NT2/D1 (cell line): ENCODE data around the gene PALB2.
A peak's percentile ranks its signal among the peaks of the same experiment; 100 is the strongest.

Experiments used
- DNase-seq: peaks from one replicate; pipeline ENCODE4 v3.0.0-alpha.2; 2011; ENCODE audit warnings: low read depth, low spot score
- H3K27me3 ChIP-seq: 2 replicates; pipeline ENCODE4 v1.6.0; 2011; ENCODE audit warnings: mild to moderate bottlenecking; ENCODE audit not compliant: insufficient read length, insufficient read depth
- H3K36me3 ChIP-seq: 2 replicates; pipeline ENCODE4 v1.6.1; 2011; ENCODE audit warnings: mild to moderate bottlenecking, low read length, mixed read lengths; ENCODE audit not compliant: insufficient read depth, insufficient read length
- H3K4me1 ChIP-seq: 2 replicates; pipeline ENCODE4 v1.5.1; 2011; ENCODE audit not compliant: insufficient read depth, insufficient read length
- H3K4me3 ChIP-seq: 2 replicates; pipeline ENCODE4 v1.5.1; 2011; ENCODE audit warnings: low read depth; ENCODE audit not compliant: insufficient read length
- H3K9ac ChIP-seq: 2 replicates; pipeline ENCODE4 v1.6.0; 2011; ENCODE audit warnings: low read depth; ENCODE audit not compliant: insufficient read length
- H3K9me3 ChIP-seq: 2 replicates; pipeline ENCODE4 v1.5.1; 2011; ENCODE audit warnings: mild to moderate bottlenecking, low read length; ENCODE audit not compliant: insufficient read depth
- SUZ12 ChIP-seq: IDR thresholded peaks from 2 replicates; pipeline ENCODE4 v1.6.1; 2011; ENCODE audit not compliant: insufficient read length, insufficient read depth; ENCODE audit errors: extremely low read depth
- YY1 ChIP-seq: IDR thresholded peaks from 2 replicates; pipeline ENCODE4 v1.6.1; 2011; ENCODE audit not compliant: insufficient read length, insufficient read depth
- ZNF274 ChIP-seq: IDR thresholded peaks from 2 replicates; pipeline ENCODE4 v1.6.1; 2011; ENCODE audit warnings: mild to moderate bottlenecking, low read depth, low read length

PALB2 gene

DNA sequence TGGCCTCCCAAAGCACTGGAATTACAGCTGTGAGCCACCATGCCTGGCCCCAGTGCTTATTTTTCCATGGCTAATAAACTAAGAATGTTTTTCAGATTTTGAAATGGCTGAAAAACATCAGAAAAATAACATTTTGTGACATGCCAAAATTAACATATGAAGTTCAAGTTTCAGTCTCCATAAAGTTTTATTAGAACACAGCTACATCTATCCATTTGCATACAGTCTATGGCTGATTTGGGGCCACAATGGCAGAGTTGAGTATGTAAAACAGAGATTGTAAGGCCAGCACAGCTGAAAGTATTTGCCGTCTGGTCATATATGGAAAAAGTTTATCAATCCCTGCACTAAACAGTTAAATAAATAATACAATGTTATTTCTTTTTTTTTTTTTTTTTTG, 31.2 kb downstream of the PALB2 start:
- no peak overlapping the region for H3K9ac ChIP-seq
- DNase-seq: no peak
- H3K36me3 ChIP-seq: peaks cover 79% of the 10 kb centered on the region
- H3K4me1 ChIP-seq: no peaks in the 10 kb centered on the region
- no peaks in the 10 kb centered on the region for H3K27me3 ChIP-seq
- no peaks in the 10 kb centered on the region for H3K9me3 ChIP-seq
- no peak for TF ChIP-seq ZNF274
- no peak for TF ChIP-seq YY1
- no peak for TF ChIP-seq SUZ12
- no peak overlapping the region for H3K4me3 ChIP-seq

DNA sequence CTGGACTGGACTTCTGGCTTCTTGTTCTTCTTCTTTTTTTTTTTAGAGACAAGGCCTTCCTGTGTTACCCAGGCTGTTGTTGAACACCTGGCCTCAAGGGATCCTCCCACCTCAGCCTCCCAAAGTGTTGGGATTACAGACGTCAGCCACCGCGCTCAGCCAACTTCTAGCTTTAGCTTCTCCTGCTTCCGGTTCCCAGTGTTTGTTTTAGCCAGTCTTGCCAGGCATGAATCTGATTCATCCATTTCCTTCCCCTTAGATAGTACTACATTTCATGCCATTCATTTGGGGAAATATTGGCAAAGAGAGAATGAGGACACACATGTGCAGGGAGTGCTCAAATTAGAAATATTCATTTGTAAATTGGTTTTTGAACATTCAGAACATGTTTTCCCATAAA, 32.9 kb downstream of the PALB2 start:
- Histone ChIP-seq H3K9me3 (no peaks in the 10 kb centered on the region), H3K27me3 (no peaks in the 10 kb centered on the region), H3K9ac (no peak overlapping the region), H3K4me3 (no peak overlapping the region), H3K4me1 (no peaks in the 10 kb centered on the region), H3K36me3 (peaks cover 77% of the 10 kb centered on the region)
- DNase-seq: no peak
- TF ChIP-seq YY1: no peak
- no peak for TF ChIP-seq ZNF274
- no peak for TF ChIP-seq SUZ12

DNA sequence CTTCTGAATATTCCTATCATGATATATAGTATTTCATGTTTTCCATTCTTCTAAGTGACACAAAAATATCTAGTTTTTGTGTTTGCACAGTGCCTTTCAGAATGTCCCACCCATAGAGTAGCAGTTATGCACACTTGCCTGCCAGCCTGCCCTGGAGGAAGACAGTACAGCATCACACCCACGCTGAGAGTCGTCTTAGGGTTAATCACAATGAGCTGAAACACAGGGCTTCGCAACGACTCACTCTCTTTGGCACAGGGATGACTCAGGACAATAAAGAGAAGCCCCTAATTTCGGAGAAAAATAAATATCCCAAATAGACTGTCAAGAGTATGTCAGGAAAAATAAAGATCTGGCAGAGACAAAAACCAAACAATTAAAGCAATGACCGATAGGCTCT, 33.4 kb downstream of the PALB2 start:
- no peak overlapping the region for H3K4me3 ChIP-seq
- peaks cover 77% of the 10 kb centered on the region for H3K36me3 ChIP-seq
- DNase-seq: no peak
- no peaks in the 10 kb centered on the region for H3K9me3 ChIP-seq
- H3K27me3 ChIP-seq: no peaks in the 10 kb centered on the region
- no peak for TF ChIP-seq SUZ12
- TF ChIP-seq ZNF274: no peak
- H3K4me1 ChIP-seq: no peaks in the 10 kb centered on the region
- H3K9ac ChIP-seq: no peak overlapping the region

DNA sequence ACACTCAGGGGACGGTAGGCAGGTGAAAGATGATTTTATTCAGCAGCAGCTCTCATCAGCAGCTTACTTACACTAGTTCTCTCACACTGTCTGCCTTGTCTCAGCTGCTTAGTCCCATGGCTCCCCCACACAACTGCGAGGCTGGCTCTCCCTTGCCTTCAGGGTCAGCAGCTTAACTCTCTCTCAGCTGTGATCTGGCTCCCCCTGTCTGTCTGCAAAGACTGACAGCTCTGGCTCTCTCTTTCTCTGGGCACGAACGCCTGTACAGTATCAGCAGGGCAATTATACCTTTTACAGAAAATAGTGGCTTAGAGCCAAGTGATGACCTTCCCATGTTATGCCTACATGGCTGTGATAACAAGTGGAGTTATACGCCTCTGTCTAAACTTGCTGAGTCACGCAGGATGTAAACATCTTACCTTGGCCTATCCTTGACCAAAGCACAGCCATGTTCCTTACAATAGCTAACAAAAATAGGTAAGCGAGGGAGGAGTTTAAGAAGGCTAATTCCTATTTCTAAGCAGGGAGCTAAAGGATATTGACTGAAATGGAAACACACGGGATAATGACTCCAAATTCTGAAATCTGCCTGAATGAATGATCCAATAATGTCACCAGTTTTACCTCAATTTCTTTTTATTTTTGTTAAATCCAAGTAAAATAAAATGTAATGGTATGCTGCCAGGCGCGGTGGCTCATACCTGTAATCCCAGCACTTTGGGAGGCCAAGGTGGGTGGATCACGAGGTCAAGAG, 43.9 kb downstream of the PALB2 start:
- H3K4me3 ChIP-seq: no peak overlapping the region
- no peaks in the 10 kb centered on the region for H3K9me3 ChIP-seq
- peaks cover 6% of the 10 kb centered on the region for H3K4me1 ChIP-seq
- peak; percentile 43 for DNase-seq
- peaks cover 41% of the 10 kb centered on the region for H3K36me3 ChIP-seq
- H3K9ac ChIP-seq: peak overlapping the region; percentile 66
- no peak for TF ChIP-seq ZNF274
- no peaks in the 10 kb centered on the region for H3K27me3 ChIP-seq

DNA sequence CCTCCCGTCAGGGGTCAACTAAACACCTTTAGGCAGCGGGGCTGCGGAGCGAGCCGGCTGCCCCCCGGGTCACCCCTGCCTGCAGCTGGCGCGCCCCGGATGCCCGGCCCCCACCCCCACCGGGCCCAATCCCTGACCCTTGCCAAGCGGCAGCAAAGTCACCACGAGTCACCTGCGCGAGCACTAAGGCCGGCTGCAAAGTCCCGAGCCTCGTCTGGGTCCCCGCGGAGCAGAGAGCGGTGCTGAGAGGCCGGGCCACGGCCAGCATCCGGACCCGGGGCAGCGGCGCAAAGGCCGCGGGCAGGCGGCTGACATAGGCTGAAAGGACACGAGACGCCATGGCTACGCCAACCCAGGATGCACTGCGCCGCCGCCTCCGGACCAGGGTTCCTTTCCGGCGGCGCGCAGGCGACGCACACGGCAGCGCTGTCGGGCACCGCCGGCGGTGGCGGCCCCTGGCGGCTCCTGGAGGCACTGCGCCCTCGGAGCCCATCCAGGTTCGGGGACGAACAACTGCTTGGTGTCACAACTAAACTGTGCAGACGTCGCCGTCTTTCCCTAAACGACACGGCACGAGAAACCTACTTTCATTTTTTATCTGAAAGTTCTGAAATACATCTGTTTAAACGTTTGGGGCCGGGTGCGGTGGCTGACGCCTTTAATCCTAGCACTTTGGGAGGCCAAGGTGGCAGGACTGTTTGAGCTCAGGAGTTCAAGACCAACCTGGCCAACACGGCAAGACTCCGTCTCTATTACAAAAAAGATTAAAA, 45.0 kb downstream of the PALB2 start, which contains the start of gene NDUFAB1:
NDUFAB1 (minus strand) TSS at position 366 of the 770 bp plus-strand sequence; CDS start at position 340, 26 bp downstream.
- peak; percentile 84 for DNase-seq
- H3K4me3 ChIP-seq: peak within 1 kb of the TSS; percentile 91
- H3K4me1 ChIP-seq: peaks cover 6% of the 10 kb centered on the region
- H3K9ac ChIP-seq: peak within 1 kb of the TSS; percentile 95
- TF ChIP-seq ZNF274: no peak
- TF ChIP-seq YY1: peak; percentile 82
- H3K27me3 ChIP-seq: no peaks in the 10 kb centered on the region
- H3K36me3 ChIP-seq: peaks cover 42% of the 10 kb centered on the region
- H3K9me3 ChIP-seq: no peaks in the 10 kb centered on the region

DNA sequence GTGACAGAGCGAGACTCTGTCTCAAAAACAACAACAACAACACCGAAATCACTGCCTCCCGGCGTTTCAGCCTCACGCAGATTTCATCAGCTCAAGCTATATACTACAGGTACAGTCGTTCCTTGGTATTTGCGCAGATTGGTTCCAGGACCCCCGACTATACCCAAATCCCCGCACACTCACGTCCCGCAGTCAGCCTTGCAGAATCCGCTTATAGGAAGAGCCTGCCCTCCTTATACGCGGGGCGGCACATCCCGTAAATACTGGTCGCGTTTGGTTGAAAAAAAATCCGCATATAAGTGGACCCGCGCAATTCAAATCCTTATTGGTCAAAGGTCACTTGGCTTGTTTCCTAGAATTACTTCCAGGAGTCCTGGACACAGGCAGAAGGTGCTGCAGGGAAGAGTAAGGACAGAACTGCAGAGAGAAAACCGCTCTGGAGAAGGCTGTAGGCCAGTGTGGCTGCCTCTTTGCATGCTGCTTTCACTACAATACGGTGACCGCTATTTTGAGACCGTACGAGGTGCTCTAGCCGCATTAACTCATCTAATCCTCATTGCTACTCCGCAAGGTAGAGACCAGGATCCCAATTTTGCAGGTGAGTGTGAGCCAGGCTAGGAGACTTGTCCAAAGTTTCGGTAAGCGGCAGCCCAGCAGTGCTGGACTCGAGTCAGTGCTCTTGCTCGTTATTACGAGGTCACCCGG, 45.7 kb downstream of the PALB2 start:
- H3K9ac ChIP-seq: peak overlapping the region; percentile 95
- no peak for DNase-seq
- peaks cover 46% of the 10 kb centered on the region for H3K36me3 ChIP-seq
- no peaks in the 10 kb centered on the region for H3K9me3 ChIP-seq
- H3K4me1 ChIP-seq: peaks cover 3% of the 10 kb centered on the region
- no peaks in the 10 kb centered on the region for H3K27me3 ChIP-seq
- TF ChIP-seq ZNF274 (no peak), YY1 (no peak), SUZ12 (no peak)
- H3K4me3 ChIP-seq: peak overlapping the region; percentile 91

DNA sequence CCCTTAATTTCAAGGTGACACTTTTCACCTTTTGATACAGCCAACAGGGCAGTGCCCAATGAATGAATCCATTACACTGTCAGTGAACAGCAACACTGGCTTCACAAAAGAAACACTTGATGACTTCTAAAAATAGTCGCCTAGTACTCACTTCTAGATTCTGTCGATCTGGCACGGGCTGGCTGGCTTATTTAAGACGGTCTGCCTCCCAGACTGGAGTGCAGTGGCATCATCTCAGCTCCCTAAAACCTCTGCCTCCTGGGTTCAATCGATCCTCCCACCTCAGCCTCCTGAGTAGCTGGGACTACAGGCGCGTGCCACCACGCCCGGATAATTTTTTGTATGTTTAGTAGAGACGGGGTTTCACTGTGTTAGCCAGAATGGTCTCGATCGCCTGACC, 46.9 kb downstream of the PALB2 start:
- Histone ChIP-seq H3K4me3 (no peak overlapping the region), H3K9ac (no peak overlapping the region), H3K36me3 (peaks cover 58% of the 10 kb centered on the region), H3K9me3 (no peaks in the 10 kb centered on the region), H3K27me3 (no peaks in the 10 kb centered on the region), H3K4me1 (peaks cover 2% of the 10 kb centered on the region)
- TF ChIP-seq ZNF274 (no peak), SUZ12 (no peak), YY1 (no peak)
- no peak for DNase-seq
